ENCODE data around the gene CSTA. TPM values are rescaled to one million over a fixed set of nuclear protein-coding genes. Genes with fewer than 3 reads are reported as not detected.

Gene CSTA
- total RNA-seq, 1 donor from 2014 or later = not detected

- no peak for TF ChIP-seq CTCF (conservative IDR thresholded peaks at IDR 0.05)
- H3K27ac Mint-ChIP-seq (ENCODE audit: unreplicated experiment) = no peak overlapping the region
- no peak overlapping the region for H3K4me3 Mint-ChIP-seq
- H3K27me3 Mint-ChIP-seq (ENCODE audit: low read depth) = no peaks in the 10 kb centered on the region
- no peaks in the 10 kb centered on the region for H3K36me3 Mint-ChIP-seq (ENCODE audit: low read depth)
- no peak for DNase-seq (ENCODE audit: low read depth, low spot score)
- H3K4me1 Mint-ChIP-seq = peaks cover 9% of the 10 kb centered on the region
- no peaks in the 10 kb centered on the region for H3K9me3 Mint-ChIP-seq
Measured at GRCh38 chr3:122389197-122389596, 64.1 kb downstream of the CSTA start.

GRCh38 chr3:122389892-122390291 is 64.8 kb downstream of the CSTA start:
- Mint-ChIP-seq H3K4me3 (no peak overlapping the region), H3K27me3 (ENCODE audit: low read depth) (no peaks in the 10 kb centered on the region), H3K4me1 (peaks cover 3% of the 10 kb centered on the region), H3K36me3 (ENCODE audit: low read depth) (no peaks in the 10 kb centered on the region), H3K27ac (ENCODE audit: unreplicated experiment) (no peak overlapping the region), H3K9me3 (no peaks in the 10 kb centered on the region)
- TF ChIP-seq CTCF (conservative IDR thresholded peaks at IDR 0.05) = no peak
- no peak for DNase-seq (ENCODE audit: low read depth, low spot score)

- no peaks in the 10 kb centered on the region for H3K27me3 Mint-ChIP-seq (ENCODE audit: low read depth)
- no peak for DNase-seq (ENCODE audit: low read depth, low spot score)
- H3K4me3 Mint-ChIP-seq = no peak overlapping the region
- TF ChIP-seq CTCF (conservative IDR thresholded peaks at IDR 0.05) = no peak
- H3K4me1 Mint-ChIP-seq = peaks cover 3% of the 10 kb centered on the region
- no peaks in the 10 kb centered on the region for H3K9me3 Mint-ChIP-seq
- H3K27ac Mint-ChIP-seq (ENCODE audit: unreplicated experiment) = no peak overlapping the region
- H3K36me3 Mint-ChIP-seq (ENCODE audit: low read depth) = no peaks in the 10 kb centered on the region
Measured at GRCh38 chr3:122390665-122391064, 65.6 kb downstream of the CSTA start.

Other genes starting within 250 kb of the CSTA start
- gene CASR, start 141.6 kb upstream of the CSTA start, total RNA-seq = not detected in 2 replicates
- 52.5 and 60.1 TPM in 2 replicates for gene MIX23, start 58.0 kb downstream of the CSTA start, total RNA-seq
- gene FAM162A, start 58.9 kb downstream of the CSTA start, total RNA-seq = 22.2 and 26.6 TPM in 2 replicates
- 6.8 and 7.3 TPM in 2 replicates for gene WDR5B, start 90.8 kb downstream of the CSTA start, total RNA-seq
- gene KPNA1, start 189.7 kb downstream of the CSTA start, total RNA-seq = 86.5 and 86.8 TPM in 2 replicates
- 2.8 and 3.0 TPM in 2 replicates for gene PARP9, start 239.1 kb downstream of the CSTA start, total RNA-seq
- 4.9 and 6.3 TPM in 2 replicates for gene DTX3L, start 239.1 kb downstream of the CSTA start, total RNA-seq

Measured in neural crest cell (in vitro differentiated cells).